Caco-2 (cell line): Measurements from ENCODE around the gene KLK10. TPM values are rescaled to one million over a fixed set of nuclear protein-coding genes. Genes with fewer than 3 reads are reported as not detected.

Experiments
- BruUV-seq: library from RNA; stranded (reverse); fragments of 400-500 nt; replicated peaks from 2 replicates; lab custom pipeline; 2021; lab: Mats Ljungman, UMichigan
- CTCF ChIA-PET: fragments of 300-600 bp; sonication (Branson Sonifier 250); formaldehyde crosslinking; loops from one replicate; lab custom pipeline; 2022; ENCODE audit warnings: antibody characterized with exemption; lab: Charles Lee
- POLR2A ChIA-PET: fragments of 300-600 bp; sonication (Branson Sonifier 250); formaldehyde crosslinking; loops from one replicate; lab custom pipeline; 2022; ENCODE audit warnings: antibody characterized with exemption; lab: Charles Lee
- DNase-seq, 2 experiments: peaks; one replicate each; pipeline versions ENCODE4 v3.0.0 to v3.0.0-alpha.2; 2020 to 2022
- H3K27me3 ChIP-seq: replicated peaks from 2 replicates; pipeline ENCODE4 v1.6.0; 2011; ENCODE audit warnings: low read length; ENCODE audit not compliant: control insufficient read depth, insufficient read depth
- H3K36me3 ChIP-seq: 2 replicates; pipeline ENCODE4 v1.5.1; 2011; ENCODE audit warnings: low read length; ENCODE audit not compliant: control insufficient read depth, insufficient read depth
- H3K4me1 ChIP-seq: fragments of 250-450 bp; sonication (Bioruptor Pico); 2 replicates; pipeline ENCODE4 v1.5.1; 2020; ENCODE audit warnings: mild to moderate bottlenecking
- H3K4me3 ChIP-seq: 2 replicates; pipeline ENCODE4 v1.5.1; 2011; ENCODE audit warnings: low read depth, mild to moderate bottlenecking, control low read depth, low read length
- H3K9me3 ChIP-seq: fragments of 250-450 bp; sonication (Bioruptor Pico); 2 replicates; pipeline ENCODE4 v1.5.1; 2020; ENCODE audit warnings: mild to moderate bottlenecking, moderate library complexity
- H3K27ac Mint-ChIP-seq: one replicate; pipeline ENCODE4 v1.8.0; 2022; ENCODE audit warnings: mixed read lengths; ENCODE audit not compliant: unreplicated experiment
- H3K27me3 Mint-ChIP-seq: one replicate; pipeline ENCODE4 v1.8.0; 2022; ENCODE audit warnings: mixed read lengths; ENCODE audit not compliant: insufficient read depth, unreplicated experiment
- H3K36me3 Mint-ChIP-seq: one replicate; pipeline ENCODE4 v1.8.0; 2022; ENCODE audit warnings: mild to moderate bottlenecking, mixed read lengths; ENCODE audit not compliant: insufficient read depth, unreplicated experiment
- H3K4me1 Mint-ChIP-seq: one replicate; pipeline ENCODE4 v1.8.0; 2022; ENCODE audit warnings: low read depth, mixed read lengths; ENCODE audit not compliant: unreplicated experiment
- H3K4me3 Mint-ChIP-seq: one replicate; pipeline ENCODE4 v1.8.0; 2022; ENCODE audit warnings: mild to moderate bottlenecking, moderate library complexity, mixed read lengths; ENCODE audit not compliant: unreplicated experiment
- H3K9me3 Mint-ChIP-seq: one replicate; pipeline ENCODE4 v1.8.0; 2022; ENCODE audit warnings: mixed read lengths; ENCODE audit not compliant: unreplicated experiment
- CTCF ChIP-seq, 2 experiments: fragments of 200-600 bp in 1 of 2; IDR thresholded peaks; 1 replicate in 1 of 2; 2 replicates in 1 of 2; pipeline versions ENCODE4 v1.5.1 to v1.8.0; 2011 to 2022; ENCODE audit warnings: antibody characterized with exemption in 1 of 2, control low read depth in 1 of 2, inconsistent platforms in 1 of 2, low read depth in 1 of 2, low read length in 1 of 2, mild to moderate bottlenecking in 1 of 2, moderate library complexity in 1 of 2; ENCODE audit not compliant: insufficient read depth in 1 of 2, severe bottlenecking in 1 of 2, unreplicated experiment in 1 of 2
- intact Hi-C: fragments of 100-400 bp; cut with micrococcal nuclease; formaldehyde crosslinking; loops from one replicate; pipeline ENCODE4 v1.10.0; 2022; ENCODE audit not compliant: unreplicated experiment
- total RNA-seq: library from RNA; stranded (reverse); gene quantifications from 2 replicates; pipeline ENCODE4 v1.2.3, GENCODE V29; 2022

KLK10 gene
- total RNA-seq, 1 experiment from 2014 or later, result not detected

GRCh38 chr19:51007488-51007887 lies 12.0 kb downstream of the KLK10 start:
- BruUV-seq, result no TSS peak
- Histone ChIP-seq H3K36me3 (no peaks in the 10 kb centered on the region), H3K9me3 (no peaks in the 10 kb centered on the region), H3K4me3 (no peak overlapping the region), H3K4me1 (no peaks in the 10 kb centered on the region), H3K27me3 (no peaks in the 10 kb centered on the region; the same call in 1 of the 2 replicates)
- Mint-ChIP-seq H3K4me3 (no peak overlapping the region), H3K27me3 (peaks cover 27% of the 10 kb centered on the region), H3K36me3 (no peaks in the 10 kb centered on the region), H3K27ac (no peak overlapping the region), H3K4me1 (no peaks in the 10 kb centered on the region), H3K9me3 (no peaks in the 10 kb centered on the region)
- intact Hi-C loops, result no loop called here
- no peak for DNase-seq
- CTCF ChIA-PET, result no interaction called here
- no peak for TF ChIP-seq CTCF (IDR thresholded peaks at IDR 0.05; ENCODE audit: insufficient read depth in 1 of 2, low read depth in 1 of 2, low read length in 1 of 2, severe bottlenecking in 1 of 2, unreplicated experiment in 1 of 2)
- POLR2A ChIA-PET, result no interaction called here

GRCh38 chr19:51006406-51006805 lies 13.1 kb downstream of the KLK10 start:
- CTCF ChIA-PET, result no interaction called here
- intact Hi-C loops, result no loop called here
- no peak for TF ChIP-seq CTCF (IDR thresholded peaks at IDR 0.05; ENCODE audit: insufficient read depth in 1 of 2, low read depth in 1 of 2, low read length in 1 of 2, severe bottlenecking in 1 of 2, unreplicated experiment in 1 of 2)
- Mint-ChIP-seq H3K27me3 (peaks cover 27% of the 10 kb centered on the region), H3K4me3 (no peak overlapping the region), H3K4me1 (no peaks in the 10 kb centered on the region), H3K9me3 (no peaks in the 10 kb centered on the region), H3K36me3 (no peaks in the 10 kb centered on the region), H3K27ac (no peak overlapping the region)
- Histone ChIP-seq H3K9me3 (no peaks in the 10 kb centered on the region), H3K36me3 (no peaks in the 10 kb centered on the region), H3K4me3 (no peak overlapping the region), H3K27me3 (no peaks in the 10 kb centered on the region; the same call in 1 of the 2 replicates), H3K4me1 (no peaks in the 10 kb centered on the region)
- POLR2A ChIA-PET, result no interaction called here
- DNase-seq, result no peak
- BruUV-seq, result no TSS peak

- POLR2A ChIA-PET, result no interaction called here
- no peak for DNase-seq
- no peak for TF ChIP-seq CTCF (IDR thresholded peaks at IDR 0.05; ENCODE audit: insufficient read depth in 1 of 2, low read depth in 1 of 2, low read length in 1 of 2, severe bottlenecking in 1 of 2, unreplicated experiment in 1 of 2)
- no peaks in the 10 kb centered on the region for H3K9me3 ChIP-seq
- H3K36me3 ChIP-seq, result no peaks in the 10 kb centered on the region
- H3K4me3 ChIP-seq, result no peak overlapping the region
- no peaks in the 10 kb centered on the region for H3K9me3 Mint-ChIP-seq
- H3K27me3 ChIP-seq, result no peaks in the 10 kb centered on the region
- no peaks in the 10 kb centered on the region for H3K36me3 Mint-ChIP-seq
- H3K27ac Mint-ChIP-seq, result no peak overlapping the region
- no peak overlapping the region for H3K4me3 Mint-ChIP-seq
- no peaks in the 10 kb centered on the region for H3K4me1 ChIP-seq
- H3K4me1 Mint-ChIP-seq, result no peaks in the 10 kb centered on the region
- CTCF ChIA-PET, result no interaction called here
- intact Hi-C loops, result no loop called here
- BruUV-seq, result no TSS peak
- H3K27me3 Mint-ChIP-seq, result peaks cover 21% of the 10 kb centered on the region
Measured at GRCh38 chr19:51005248-51005647, 14.3 kb downstream of the KLK10 start.
